ENCODE measurements around the gene CFC1B. TPM values are rescaled to one million over a fixed set of nuclear protein-coding genes. Genes with fewer than 3 reads are reported as not detected.
"Not testable (repeated sequence)": the region's sequence is repeated elsewhere in the genome, so short reads cannot be mapped to it uniquely, and the experiment has no call there.

The CFC1B gene
- total RNA-seq, 1 donor from 2014 or later: not detected

GRCh38 chr2:130531672-130532071 lies 10.7 kb downstream of the CFC1B start:
- DNase-seq; H3K9me3 Mint-ChIP-seq (ENCODE audit: unreplicated experiment); H3K4me1 Mint-ChIP-seq (ENCODE audit: low read depth, unreplicated experiment); H3K36me3 Mint-ChIP-seq (ENCODE audit: unreplicated experiment); H3K27ac Mint-ChIP-seq (ENCODE audit: unreplicated experiment); H3K27me3 Mint-ChIP-seq (ENCODE audit: unreplicated experiment); H3K4me3 Mint-ChIP-seq (ENCODE audit: unreplicated experiment): not testable (repeated sequence)

DNA sequence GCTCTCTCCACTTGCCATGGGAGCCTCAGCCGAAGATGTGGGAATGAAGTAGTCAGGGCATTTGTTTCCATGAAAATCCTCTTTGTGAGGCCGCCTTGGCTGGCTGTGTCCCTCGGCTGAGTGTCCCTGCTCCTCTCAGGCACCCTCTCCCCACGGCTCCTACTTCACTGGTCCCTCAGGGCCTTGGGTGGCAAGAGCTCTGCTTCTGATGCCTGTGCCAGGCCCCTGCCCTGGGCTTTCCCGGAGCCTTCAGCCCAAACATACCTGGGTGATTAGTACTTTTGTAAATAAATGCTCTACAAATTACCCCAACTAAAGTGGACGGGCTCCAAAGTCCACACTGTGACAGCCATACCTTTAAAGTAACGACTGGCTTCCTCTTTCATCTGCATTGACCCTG lies 15.6 kb downstream of the CFC1B start:
- not testable (repeated sequence) for H3K27me3 Mint-ChIP-seq (ENCODE audit: unreplicated experiment); DNase-seq; H3K4me3 Mint-ChIP-seq (ENCODE audit: unreplicated experiment); H3K9me3 Mint-ChIP-seq (ENCODE audit: unreplicated experiment); H3K4me1 Mint-ChIP-seq (ENCODE audit: low read depth, unreplicated experiment); H3K27ac Mint-ChIP-seq (ENCODE audit: unreplicated experiment); H3K36me3 Mint-ChIP-seq (ENCODE audit: unreplicated experiment)

GRCh38 chr2:130538271-130538670 lies 17.2 kb downstream of the CFC1B start:
- not testable (repeated sequence) for H3K27me3 Mint-ChIP-seq (ENCODE audit: unreplicated experiment); H3K9me3 Mint-ChIP-seq (ENCODE audit: unreplicated experiment); H3K4me1 Mint-ChIP-seq (ENCODE audit: low read depth, unreplicated experiment); H3K36me3 Mint-ChIP-seq (ENCODE audit: unreplicated experiment); H3K27ac Mint-ChIP-seq (ENCODE audit: unreplicated experiment); DNase-seq; H3K4me3 Mint-ChIP-seq (ENCODE audit: unreplicated experiment)

GRCh38 chr2:130542789-130543188 lies 21.8 kb downstream of the CFC1B start:
- not testable (repeated sequence) for H3K4me3 Mint-ChIP-seq (ENCODE audit: unreplicated experiment)

DNA sequence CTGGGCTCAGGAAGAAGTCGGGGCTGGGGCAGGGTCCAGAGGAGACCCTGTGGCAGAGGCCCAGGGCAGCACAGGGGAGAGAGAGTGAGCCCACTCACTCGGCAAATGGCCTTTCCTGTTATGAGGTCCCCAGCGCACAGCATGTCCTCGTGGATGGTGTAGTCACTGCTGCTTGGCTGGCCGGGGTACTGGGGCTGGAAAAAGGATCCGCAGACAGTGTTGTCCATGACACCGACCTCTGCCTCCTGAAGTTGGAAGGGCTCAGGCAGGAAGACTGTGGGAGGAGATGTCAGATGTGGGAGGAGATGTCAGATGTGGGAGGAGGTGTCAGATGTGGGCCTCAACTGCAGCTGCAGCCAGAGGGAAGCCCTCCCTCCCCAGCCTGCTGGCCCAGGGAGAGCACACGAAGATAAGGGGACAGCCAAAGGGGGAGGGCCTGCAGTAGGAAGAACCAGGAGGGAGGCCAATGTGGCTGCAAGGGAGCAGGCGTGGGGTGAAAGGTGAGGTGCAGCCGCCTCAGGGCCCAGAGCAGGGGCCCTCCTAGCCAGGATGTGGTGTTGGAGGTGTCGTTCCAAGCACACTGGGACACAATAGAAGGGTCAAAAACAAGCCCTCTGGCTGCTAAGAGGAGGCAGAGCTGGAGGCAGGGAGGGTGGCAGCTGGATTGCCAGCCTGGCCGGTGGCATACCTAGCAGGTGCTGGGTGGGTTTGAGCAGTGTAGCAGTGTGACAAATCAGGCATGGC lies 22.9 kb downstream of the CFC1B start:
- DNase-seq; H3K4me1 Mint-ChIP-seq (ENCODE audit: low read depth, unreplicated experiment); H3K27me3 Mint-ChIP-seq (ENCODE audit: unreplicated experiment); H3K27ac Mint-ChIP-seq (ENCODE audit: unreplicated experiment); H3K36me3 Mint-ChIP-seq (ENCODE audit: unreplicated experiment); H3K9me3 Mint-ChIP-seq (ENCODE audit: unreplicated experiment); H3K4me3 Mint-ChIP-seq (ENCODE audit: unreplicated experiment): not testable (repeated sequence)

More at GRCh38 chr2:130542789-130543188, 21.8 kb downstream of the CFC1B start:
- H3K9me3 Mint-ChIP-seq (ENCODE audit: unreplicated experiment); H3K36me3 Mint-ChIP-seq (ENCODE audit: unreplicated experiment); H3K27ac Mint-ChIP-seq (ENCODE audit: unreplicated experiment); H3K27me3 Mint-ChIP-seq (ENCODE audit: unreplicated experiment); H3K4me1 Mint-ChIP-seq (ENCODE audit: low read depth, unreplicated experiment); DNase-seq: not testable (repeated sequence)

GRCh38 chr2:130544978-130545377 lies 24.0 kb downstream of the CFC1B start:
- H3K27ac Mint-ChIP-seq (ENCODE audit: unreplicated experiment); H3K36me3 Mint-ChIP-seq (ENCODE audit: unreplicated experiment); H3K27me3 Mint-ChIP-seq (ENCODE audit: unreplicated experiment); H3K4me1 Mint-ChIP-seq (ENCODE audit: low read depth, unreplicated experiment); H3K9me3 Mint-ChIP-seq (ENCODE audit: unreplicated experiment); H3K4me3 Mint-ChIP-seq (ENCODE audit: unreplicated experiment); DNase-seq: not testable (repeated sequence)

- H3K4me1 Mint-ChIP-seq (ENCODE audit: low read depth, unreplicated experiment); DNase-seq; H3K27ac Mint-ChIP-seq (ENCODE audit: unreplicated experiment); H3K9me3 Mint-ChIP-seq (ENCODE audit: unreplicated experiment); H3K4me3 Mint-ChIP-seq (ENCODE audit: unreplicated experiment); H3K27me3 Mint-ChIP-seq (ENCODE audit: unreplicated experiment); H3K36me3 Mint-ChIP-seq (ENCODE audit: unreplicated experiment): not testable (repeated sequence)
Observed at GRCh38 chr2:130548418-130548817, 27.4 kb downstream of the CFC1B start.

DNA sequence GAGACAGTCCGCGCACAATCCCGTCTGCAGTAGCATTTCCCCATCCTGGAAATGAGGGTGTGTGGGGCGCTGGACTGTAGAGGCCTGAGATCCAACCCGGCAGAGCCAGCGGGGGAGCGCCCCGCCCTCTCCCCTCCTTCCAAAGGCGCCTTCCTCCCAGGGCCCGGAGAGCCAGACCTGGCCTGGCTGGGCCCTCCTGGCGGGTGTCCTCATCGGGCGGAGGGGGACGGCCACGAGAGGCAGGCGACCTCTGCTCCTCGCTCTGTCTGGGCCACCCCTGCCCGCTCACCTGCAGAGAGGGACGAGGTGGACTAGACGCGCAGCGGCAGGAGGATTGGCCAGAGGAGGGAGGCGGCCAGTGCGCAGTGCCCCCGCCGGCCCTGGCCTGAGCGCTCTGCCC lies 28.5 kb downstream of the CFC1B start:
- H3K27me3 Mint-ChIP-seq (ENCODE audit: unreplicated experiment); H3K27ac Mint-ChIP-seq (ENCODE audit: unreplicated experiment); H3K4me3 Mint-ChIP-seq (ENCODE audit: unreplicated experiment); DNase-seq; H3K4me1 Mint-ChIP-seq (ENCODE audit: low read depth, unreplicated experiment); H3K36me3 Mint-ChIP-seq (ENCODE audit: unreplicated experiment); H3K9me3 Mint-ChIP-seq (ENCODE audit: unreplicated experiment): not testable (repeated sequence)

DNA sequence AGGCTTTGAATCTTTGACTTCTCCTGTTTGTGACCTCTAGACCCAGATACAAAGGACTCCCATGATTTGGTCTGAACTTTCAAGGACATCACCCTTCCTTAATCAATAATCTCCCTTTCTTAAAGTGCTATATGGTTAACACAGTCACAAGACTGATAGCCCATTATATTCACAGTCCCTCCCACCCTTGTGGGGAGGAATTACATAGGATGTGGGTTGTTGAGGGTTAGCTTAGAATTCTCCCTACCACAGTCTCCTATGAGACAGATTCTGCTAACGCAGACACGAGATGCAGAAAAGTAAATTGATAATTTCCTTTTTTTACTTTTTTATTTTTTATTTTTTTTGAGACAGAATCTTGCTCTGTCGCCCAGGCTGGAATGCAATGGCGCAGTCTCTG lies 33.2 kb downstream of the CFC1B start:
- H3K27me3 Mint-ChIP-seq (ENCODE audit: unreplicated experiment); H3K27ac Mint-ChIP-seq (ENCODE audit: unreplicated experiment); H3K9me3 Mint-ChIP-seq (ENCODE audit: unreplicated experiment); DNase-seq; H3K4me3 Mint-ChIP-seq (ENCODE audit: unreplicated experiment); H3K36me3 Mint-ChIP-seq (ENCODE audit: unreplicated experiment); H3K4me1 Mint-ChIP-seq (ENCODE audit: low read depth, unreplicated experiment): not testable (repeated sequence)

DNA sequence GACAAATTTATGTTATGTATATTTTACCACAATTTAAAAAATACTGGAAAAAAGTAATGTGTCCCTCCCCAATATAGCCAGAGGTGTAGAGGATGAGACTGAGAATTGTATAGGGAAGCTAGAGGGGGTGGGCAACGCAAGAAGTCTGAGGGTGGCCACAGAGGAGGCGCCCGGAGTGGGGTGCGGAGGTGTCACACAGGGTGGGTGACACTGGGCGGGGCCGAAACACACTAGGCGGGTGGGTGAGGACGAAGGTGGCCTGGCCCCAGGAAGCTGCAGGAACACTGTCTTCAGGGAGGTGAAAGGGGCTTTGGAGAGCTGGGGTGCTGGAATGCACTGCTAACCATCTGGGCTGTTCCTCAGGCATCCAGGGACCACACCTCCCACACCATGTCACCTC lies 35.4 kb downstream of the CFC1B start:
- not testable (repeated sequence) for DNase-seq; H3K4me1 Mint-ChIP-seq (ENCODE audit: low read depth, unreplicated experiment); H3K36me3 Mint-ChIP-seq (ENCODE audit: unreplicated experiment); H3K27ac Mint-ChIP-seq (ENCODE audit: unreplicated experiment); H3K4me3 Mint-ChIP-seq (ENCODE audit: unreplicated experiment); H3K9me3 Mint-ChIP-seq (ENCODE audit: unreplicated experiment); H3K27me3 Mint-ChIP-seq (ENCODE audit: unreplicated experiment)

- not testable (repeated sequence) for H3K27ac Mint-ChIP-seq (ENCODE audit: unreplicated experiment); H3K27me3 Mint-ChIP-seq (ENCODE audit: unreplicated experiment)
Observed at GRCh38 chr2:130566165-130566564, 45.1 kb downstream of the CFC1B start.

DNA sequence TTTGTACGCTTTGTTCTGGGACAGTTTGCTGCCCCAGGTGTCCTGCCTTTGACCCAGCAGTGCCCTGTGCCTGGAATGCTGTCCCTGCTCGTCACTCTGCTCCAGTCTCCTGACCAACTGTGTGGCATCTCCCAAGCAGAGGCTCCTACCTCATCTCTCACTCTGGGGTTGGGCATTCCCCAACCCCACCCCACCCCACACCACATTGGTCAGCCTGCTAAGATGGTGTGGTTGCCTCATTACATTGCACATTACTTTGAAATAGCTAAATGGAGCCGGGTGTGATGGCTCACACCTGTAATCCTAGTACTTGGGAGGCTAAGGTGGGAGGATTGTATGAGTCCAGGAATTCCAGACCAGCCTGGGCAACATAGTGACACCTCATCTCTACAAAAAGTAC lies 50.9 kb downstream of the CFC1B start:
- H3K27ac Mint-ChIP-seq (ENCODE audit: unreplicated experiment); H3K36me3 Mint-ChIP-seq (ENCODE audit: unreplicated experiment); H3K9me3 Mint-ChIP-seq (ENCODE audit: unreplicated experiment); H3K4me3 Mint-ChIP-seq (ENCODE audit: unreplicated experiment); H3K4me1 Mint-ChIP-seq (ENCODE audit: low read depth, unreplicated experiment); DNase-seq; H3K27me3 Mint-ChIP-seq (ENCODE audit: unreplicated experiment): not testable (repeated sequence)

More at GRCh38 chr2:130566165-130566564, 45.1 kb downstream of the CFC1B start:
- not testable (repeated sequence) for H3K4me1 Mint-ChIP-seq (ENCODE audit: low read depth, unreplicated experiment); H3K36me3 Mint-ChIP-seq (ENCODE audit: unreplicated experiment); H3K4me3 Mint-ChIP-seq (ENCODE audit: unreplicated experiment); H3K9me3 Mint-ChIP-seq (ENCODE audit: unreplicated experiment); DNase-seq

- H3K4me1 Mint-ChIP-seq (ENCODE audit: low read depth, unreplicated experiment); DNase-seq; H3K36me3 Mint-ChIP-seq (ENCODE audit: unreplicated experiment); H3K4me3 Mint-ChIP-seq (ENCODE audit: unreplicated experiment); H3K27me3 Mint-ChIP-seq (ENCODE audit: unreplicated experiment); H3K27ac Mint-ChIP-seq (ENCODE audit: unreplicated experiment); H3K9me3 Mint-ChIP-seq (ENCODE audit: unreplicated experiment): not testable (repeated sequence)
Observed at GRCh38 chr2:130574230-130574629, 53.2 kb downstream of the CFC1B start.
